Measurements from ENCODE around the gene MIA2.

DNA sequence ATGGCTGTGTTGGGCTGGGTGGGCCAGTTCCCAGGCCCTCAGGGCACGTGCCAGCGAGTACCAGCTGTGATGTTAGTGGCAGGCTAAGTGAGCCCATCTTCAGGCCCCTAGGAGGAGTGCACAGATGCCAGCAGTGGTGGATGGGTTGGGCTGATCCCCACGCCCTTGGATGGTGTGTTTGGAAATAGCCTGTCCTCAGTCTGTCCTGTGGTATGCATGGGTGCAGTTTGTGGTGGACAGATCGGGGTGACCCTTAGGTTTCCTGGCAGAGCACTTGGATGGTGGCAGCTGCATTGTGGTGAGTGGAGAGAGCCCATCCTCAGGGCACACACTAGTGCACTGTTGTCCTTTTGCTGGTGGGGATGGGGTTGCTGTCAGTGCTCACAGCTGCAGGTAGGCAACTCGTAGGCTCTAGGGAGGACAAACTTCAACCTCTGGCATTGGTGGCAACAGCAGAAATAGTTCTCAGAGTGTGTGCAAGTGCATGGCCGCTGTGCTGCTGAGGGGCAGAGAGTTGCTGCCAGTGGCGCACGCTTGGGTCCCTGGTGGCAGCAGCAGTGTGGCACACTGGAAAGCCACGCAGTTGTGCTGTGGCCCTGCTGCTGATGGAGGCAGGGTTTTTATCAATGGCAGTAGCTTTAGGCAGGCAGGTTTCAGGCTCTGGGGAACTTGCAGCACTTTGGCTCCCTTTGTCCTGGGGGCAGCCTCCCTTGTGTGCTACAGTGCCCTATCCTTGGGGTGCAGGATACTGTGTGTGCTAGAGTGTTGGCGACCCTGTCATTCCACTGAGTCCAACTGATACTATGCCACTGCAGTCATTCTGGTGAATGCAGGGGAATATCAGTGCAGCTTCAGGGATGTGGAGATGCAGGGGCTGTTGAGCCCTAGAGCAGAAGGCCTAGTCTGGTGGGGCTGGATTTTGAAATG lies 133.0 kb downstream of the MIA2 start:
- no peak for TF ChIP-seq POLR2A (IDR thresholded peaks at IDR 0.05)
- TF ChIP-seq, protein P1, sequence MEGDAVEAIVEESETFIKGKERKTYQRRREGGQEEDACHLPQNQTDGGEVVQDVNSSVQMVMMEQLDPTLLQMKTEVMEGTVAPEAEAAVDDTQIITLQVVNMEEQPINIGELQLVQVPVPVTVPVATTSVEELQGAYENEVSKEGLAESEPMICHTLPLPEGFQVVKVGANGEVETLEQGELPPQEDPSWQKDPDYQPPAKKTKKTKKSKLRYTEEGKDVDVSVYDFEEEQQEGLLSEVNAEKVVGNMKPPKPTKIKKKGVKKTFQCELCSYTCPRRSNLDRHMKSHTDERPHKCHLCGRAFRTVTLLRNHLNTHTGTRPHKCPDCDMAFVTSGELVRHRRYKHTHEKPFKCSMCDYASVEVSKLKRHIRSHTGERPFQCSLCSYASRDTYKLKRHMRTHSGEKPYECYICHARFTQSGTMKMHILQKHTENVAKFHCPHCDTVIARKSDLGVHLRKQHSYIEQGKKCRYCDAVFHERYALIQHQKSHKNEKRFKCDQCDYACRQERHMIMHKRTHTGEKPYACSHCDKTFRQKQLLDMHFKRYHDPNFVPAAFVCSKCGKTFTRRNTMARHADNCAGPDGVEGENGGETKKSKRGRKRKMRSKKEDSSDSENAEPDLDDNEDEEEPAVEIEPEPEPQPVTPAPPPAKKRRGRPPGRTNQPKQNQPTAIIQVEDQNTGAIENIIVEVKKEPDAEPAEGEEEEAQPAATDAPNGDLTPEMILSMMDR (IDR thresholded peaks at IDR 0.05): no peak
